C1 segment of cervical spinal cord (tissue), 14 donors: ENCODE measurements around the gene FABP7.

Experiments
- DNase-seq, 14 donors: peaks; one replicate each; lab custom pipeline; 2025; lab: John Stamatoyannopoulos, UW

FABP7 gene

DNA sequence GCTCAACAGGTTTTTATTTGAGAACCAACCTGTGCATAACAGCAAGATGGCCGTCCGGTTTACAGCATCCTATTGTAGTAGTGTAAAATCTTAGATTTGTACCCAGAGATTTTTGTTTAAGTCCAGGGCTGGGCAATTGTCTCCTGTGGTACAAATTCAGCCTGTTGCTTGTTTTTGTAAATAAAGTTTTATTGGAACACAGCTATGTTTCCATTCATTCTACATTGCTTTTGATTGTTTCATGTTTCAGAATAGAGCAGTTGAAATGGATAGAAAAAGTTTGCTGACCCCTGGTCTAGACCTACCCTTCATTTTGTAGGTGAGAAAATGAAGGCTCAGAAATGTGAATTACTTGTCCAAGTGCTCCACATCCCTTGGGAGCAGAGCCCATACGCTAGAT is 18.0 kb downstream of the FABP7 start:
- no peak for DNase-seq

DNA sequence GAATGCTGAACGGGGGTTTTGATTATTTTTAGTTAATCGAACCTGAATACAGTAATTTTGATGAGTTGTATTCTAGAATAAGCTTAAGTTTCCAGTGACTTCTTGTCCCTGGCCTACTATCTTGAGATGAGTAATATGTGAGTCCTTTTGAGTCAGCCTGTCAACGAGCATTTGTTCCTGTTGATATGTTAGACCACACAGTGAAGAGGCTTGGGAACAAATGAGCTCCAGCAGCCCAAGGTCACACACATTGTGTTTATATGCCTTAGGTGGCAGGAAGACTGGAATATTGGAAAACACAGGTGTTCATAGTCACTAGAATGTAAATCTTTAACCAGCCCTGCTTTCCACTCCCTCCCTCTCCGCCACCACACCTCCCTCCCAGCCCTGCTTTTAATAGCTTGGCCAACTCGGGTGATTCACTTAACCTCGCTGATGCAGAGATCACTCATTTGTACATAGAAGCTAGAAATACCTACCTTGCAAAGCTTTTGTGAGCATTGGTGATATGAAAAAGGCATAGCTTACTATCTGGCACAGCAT is 18.7 kb downstream of the FABP7 start:
- DNase-seq: no peak

DNA sequence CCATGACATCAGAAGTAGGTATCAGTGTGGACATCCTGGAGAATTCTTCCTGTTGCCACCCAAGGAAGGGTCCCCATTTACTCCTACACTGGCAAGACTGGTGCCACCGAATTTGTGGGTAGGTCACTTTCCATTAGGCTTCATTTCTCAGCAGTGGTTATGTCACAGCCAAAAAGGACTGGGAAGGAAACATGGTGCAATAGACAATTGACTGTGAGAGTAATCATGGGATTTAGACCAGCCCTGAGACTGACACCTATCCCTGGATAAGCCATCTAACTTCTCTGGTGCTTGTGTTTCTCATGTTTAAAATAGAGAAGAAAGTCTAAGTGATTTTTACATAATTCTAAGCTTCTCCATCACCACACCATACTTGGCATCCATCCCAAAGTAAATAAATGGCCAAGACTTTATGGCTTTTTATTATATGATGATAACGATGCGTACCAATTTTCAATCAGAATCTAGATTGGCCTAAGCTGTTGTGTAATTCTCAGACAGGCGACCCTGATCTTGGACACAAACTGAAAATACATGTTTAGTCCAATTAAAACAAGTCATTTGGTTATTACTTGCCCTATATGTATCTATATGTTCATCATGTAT is 19.7 kb downstream of the FABP7 start:
- DNase-seq: no peak

DNA sequence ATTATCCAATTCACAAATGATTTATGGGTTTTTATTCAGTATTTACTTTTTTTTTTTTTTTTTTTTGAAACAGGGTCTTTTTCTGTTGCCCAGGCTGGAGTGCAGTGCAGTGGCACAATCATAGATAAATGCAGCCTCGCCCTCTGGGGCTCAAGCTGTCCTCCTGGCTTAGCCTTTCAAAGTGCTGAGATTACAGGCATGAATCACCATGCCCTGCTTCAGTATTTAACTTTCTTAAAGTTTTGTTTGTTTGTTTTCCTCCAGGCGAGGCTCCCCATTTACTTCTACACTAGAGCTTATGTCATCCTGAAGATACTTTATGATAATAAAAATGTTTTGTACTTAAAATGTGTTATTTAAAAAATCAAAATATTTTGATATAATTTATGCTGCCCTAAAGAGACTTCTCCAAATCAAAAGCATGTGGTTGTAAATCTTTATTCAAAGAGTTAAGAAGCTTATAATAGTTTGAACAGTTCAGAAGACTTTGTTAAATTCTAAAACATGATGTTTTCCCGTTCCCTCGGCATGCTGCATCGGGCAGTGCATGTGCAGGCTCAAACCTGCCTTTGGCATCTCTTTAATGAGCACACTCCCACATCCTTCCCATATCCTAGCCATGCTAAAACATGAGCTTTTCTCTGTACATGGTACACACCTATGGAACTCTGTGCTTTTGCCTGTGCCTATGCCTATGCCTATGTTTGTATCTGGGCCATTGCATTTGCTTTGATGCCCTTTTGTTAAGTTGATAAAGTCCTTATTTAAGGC is 20.6 kb downstream of the FABP7 start:
- no peak for DNase-seq

DNA sequence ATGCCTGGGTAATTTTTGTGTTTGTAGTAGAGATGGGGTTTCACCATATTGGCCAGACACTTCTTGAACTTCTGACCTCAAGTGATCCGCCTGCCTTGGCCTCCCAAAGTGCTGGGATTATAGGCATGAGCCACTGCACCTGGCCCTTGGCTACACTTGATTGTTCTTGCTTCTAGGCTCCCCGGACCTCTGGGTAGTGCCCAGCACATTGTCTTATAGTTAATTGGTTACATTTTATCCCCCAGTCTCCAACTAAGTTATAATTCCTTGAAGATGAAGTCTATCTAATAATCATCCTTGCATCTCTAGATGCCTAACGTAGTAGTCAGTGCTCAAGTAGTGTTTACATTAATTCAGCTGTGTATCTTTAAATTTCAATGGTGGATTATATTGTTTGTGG is 21.4 kb downstream of the FABP7 start:
- DNase-seq: no peak

DNA sequence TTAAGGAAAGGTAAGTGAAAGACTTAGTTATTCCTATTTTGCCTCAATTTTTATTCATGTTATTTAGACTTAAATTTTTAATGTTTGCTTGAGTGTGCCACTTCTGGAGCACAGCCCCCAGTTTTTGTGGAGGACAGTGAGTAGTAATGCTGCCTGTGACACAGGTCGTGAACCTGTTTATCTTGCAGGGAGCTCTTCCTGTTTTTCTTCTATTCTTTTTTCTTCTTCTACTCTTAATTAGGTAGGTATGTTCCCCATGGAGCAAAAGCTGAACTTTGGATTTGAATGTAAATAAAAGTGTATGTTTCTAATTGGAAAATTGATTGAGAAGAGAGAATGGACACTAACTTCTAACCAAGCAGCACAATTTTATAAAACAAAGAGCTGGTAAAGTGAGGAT is 21.9 kb downstream of the FABP7 start:
- no peak for DNase-seq

DNA sequence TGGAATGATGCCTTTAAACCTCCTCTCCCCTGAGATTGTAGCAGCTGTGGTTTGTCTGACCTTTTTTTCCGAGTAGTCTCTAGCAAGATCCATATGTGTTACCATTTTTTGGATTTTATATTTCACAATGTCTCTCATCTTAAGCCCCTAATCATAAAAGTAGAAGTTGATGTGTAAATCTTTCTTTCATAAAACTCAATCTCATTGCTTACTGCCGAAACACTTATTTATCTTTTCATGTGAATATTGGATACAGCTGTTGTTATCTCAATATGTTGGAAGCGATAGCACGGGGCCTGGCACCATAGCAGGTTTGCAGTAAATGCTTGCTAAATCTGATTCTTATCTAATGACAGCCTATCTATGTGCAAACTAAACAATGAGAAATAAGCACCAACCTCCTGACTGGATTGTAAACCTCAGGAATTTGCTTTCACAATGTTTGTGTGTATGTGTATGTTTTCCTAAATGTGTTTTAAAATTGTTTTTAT is 23.7 kb downstream of the FABP7 start:
- DNase-seq: no peak

DNA sequence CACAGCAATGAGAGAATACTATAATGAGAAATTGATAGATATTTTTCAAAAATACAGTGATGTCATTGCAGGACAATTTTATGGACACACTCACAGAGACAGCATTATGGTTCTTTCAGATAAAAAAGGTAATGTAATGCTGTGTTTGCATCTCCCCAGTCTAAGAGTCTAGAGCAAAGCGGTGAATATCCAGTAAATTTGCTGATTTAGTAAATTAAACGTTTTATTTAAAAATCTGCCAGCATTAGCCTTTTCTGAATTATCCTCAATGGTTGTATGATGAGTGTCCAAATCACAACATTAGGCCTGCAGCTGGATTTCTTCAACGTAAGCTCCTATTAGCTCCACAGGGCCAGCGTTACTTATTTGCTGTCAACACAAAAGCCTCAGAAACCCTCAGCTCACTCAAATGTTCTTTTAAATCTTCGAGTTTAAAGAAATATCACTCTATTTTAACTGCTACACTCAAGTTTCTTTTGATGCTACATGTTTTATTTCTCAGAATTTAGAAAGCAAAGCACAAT is 25.5 kb downstream of the FABP7 start:
- no peak for DNase-seq

DNA sequence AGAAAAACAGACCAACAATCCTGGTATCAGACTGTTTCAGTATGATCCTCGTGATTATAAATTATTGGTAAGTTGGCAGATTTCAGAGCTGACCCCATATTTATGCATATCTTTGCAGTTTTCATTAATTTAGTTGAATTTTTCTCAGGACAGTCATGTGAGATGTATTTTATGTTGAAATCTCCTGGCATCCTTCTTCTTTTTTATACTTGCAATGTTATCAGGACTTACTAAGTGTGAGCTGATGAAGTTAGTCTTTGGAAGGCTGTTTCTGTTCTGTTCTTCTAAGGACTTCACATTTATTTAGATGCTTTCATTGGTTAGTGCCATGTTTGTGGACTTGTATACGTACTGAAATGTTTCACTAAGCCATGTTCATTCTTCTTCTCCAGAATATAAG is 26.8 kb downstream of the FABP7 start:
- DNase-seq: no peak

DNA sequence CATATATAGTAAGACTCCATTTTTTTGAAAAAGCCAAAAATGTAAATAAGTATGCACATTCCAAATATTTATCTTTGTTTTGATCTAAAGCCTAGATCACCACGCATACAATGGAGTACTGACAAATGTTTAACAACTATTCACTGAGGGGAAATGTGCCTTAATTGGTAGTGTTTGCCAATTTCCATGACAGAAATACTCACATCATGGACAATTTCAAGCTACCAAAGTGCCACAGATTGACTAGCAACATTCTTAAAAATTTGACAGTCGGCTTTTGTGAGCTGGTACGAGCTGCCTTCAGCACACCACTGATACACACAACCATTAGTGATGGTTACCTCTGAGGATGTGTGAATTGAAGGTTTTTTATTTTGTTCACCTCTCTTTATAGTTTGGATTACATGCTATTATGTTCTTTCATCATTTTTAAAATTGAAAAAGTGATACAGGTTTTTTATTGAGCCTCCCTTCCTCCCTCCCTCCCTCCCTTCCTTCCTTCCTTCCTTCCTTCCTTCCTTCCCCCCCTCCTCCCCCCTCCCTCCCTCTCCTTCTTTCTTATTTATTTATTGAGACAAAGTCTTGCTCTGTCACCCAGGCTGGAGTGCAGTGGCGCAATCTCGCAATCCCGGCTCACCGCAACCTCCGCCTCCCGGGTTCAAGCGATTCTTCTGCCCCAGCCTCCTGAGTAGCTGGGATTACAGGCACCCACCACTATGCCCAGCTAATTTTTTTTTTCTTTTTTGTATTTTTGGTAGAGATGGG is 28.8 kb downstream of the FABP7 start:
- no peak for DNase-seq

DNA sequence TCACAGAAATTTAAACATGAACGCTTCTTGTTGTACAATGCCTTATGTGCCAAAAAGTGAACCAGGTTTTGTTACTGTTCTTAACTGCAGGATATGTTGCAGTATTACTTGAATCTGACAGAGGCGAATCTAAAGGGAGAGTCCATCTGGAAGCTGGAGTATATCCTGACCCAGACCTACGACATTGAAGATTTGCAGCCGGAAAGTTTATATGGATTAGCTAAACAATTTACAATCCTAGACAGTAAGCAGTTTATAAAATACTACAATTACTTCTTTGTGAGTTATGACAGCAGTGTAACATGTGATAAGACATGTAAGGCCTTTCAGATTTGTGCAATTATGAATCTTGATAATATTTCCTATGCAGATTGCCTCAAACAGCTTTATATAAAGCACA is 29.5 kb downstream of the FABP7 start:
- no peak for DNase-seq

DNA sequence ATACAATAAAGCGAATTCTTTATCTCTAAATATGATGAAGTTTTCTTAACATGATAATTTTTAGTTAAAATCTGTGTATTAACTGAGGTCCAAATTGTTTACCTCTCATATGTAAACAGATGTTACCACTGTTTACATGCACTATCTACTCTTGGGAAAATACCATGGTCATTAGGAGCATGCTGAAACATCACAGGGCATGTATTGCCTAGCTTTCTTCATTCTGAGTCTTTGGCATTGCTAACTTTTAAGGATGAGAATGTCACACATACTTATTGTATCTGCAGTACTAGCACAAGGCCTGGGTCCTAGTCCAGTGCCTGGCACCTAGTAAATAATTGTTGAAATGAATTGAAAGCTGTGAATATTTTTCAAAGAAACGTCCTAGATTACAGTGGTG is 30.2 kb downstream of the FABP7 start:
- DNase-seq: no peak

DNA sequence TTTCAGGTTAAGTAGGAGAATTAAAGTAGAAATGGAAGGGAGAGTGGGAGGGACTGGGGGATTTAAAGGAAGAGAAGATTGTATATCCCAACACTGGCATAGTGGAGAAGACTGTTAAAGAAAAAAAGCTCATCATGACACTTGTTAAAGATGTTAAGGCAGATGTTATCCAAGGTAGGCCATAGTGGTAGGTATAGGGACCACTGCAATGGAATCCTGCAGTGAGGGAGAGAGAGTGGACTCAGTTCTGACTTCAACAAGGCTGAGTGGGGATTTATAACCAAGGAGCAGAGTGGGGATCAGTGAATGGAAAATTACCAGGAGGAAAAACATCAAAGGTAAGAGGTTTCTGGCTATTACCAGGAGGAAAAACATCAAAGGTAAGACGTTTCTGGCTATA is 30.7 kb downstream of the FABP7 start:
- DNase-seq: no peak

DNA sequence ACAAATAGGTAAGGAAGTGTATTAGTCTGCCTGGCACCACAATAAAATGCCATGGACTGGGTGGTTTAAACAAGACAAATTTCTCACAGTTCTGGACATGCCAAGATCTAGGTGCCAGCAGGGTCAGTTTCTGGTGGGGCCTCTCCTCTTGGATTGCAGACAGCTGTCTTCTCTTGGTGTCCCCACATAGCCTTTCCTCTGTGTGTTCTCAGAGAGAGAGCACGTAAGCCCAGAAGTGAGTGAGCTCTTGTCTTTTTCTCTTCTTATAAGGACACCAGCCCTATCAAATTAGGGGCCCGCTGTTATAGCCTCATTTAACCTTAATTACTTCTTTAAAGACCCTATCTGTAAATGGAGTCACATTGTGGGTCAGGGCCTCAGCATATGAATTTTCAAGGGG is 37.8 kb downstream of the FABP7 start:
- no peak for DNase-seq

DNA sequence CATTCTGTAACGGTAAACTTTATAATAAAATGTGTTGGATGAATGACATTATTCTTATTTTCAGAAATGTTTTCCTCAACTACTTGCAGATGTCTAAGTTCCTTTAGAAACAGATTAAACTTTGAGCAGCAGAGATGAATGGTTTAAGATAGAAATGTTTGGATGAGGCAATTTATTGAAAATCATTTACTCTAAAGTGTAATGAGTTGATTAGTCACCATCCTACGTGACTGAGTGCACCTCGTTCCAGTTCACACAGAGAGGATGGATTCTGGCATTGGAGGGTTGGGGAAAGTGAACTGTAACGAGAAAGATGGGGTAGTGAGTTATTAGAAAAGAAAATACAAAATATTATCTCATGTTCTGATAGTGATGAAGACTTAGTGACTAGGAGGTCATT is 38.2 kb downstream of the FABP7 start:
- no peak for DNase-seq

DNA sequence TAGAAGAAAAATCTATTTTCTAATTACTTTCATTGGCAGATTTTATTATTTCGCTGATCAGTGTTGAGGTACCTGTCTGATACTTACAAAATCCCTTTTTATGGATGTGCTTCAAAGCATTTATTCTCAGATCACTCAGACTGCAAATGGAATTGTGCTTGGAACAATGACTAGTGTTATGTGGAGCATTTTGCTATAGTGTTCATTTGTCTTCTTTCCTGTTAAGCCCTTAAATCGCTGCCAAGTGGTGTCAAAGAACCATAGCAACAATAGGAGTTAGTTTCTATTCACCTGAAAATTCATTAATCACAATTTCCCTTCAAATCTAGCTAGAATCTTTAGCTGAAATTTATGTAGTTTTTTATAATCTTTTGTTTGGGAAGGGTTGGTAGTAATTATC is 39.4 kb downstream of the FABP7 start:
- no peak for DNase-seq

DNA sequence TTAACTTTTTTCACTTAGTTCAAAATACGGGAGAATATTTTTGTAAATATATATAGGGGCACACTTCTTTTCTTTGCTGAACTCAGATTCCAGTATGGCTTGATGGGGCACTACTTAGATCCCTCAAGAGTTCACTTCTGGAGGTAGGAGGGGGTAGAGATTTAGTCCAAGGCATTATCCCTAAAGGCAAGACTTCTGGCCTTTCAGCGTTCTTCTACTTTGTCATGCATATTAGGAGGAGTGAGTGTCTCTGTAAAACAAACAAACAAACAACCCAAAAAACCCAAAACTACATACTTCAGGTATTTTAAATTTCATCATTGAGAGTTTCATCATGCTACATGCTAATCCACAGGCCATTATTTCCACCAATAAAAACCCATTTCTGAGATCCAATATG is 41.6 kb downstream of the FABP7 start:
- no peak for DNase-seq

DNA sequence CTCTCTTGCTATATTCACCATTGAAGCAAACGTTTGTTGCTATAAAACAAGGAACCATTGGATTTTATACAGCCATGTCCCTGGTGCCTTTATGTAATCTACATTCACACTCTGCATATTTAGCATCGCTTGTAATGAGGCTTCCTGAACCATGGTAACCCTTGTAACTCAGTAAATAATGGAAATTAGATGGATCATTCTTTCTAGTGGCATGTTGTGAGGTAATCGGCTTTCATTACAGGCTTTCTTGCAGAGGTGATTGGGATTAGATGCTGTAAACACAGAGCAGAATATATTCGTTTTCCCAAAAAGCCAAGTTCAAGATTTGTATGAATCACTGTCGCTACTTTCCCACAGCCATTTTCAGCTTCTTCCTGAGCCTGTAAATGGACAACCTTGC is 45.6 kb downstream of the FABP7 start:
- no peak for DNase-seq

DNA sequence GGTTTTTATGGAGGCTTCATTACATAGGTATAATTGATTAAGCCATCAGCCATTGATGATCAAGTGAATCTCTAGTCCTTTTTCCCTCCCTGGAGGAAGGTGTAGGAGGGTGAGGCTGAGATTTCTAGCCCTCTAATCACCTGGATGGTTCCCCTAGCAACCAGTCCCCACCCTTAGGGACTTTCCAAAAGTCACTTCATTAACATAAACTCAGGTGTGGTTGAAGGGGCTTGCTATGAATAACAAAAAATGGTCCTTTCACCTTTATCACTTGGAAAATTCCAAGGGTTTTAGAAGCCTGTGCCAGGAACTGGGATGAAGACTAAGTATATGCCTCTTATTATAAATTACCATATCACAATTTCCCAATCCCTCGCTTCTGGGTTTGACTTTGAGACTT is 49.9 kb downstream of the FABP7 start:
- DNase-seq: no peak

DNA sequence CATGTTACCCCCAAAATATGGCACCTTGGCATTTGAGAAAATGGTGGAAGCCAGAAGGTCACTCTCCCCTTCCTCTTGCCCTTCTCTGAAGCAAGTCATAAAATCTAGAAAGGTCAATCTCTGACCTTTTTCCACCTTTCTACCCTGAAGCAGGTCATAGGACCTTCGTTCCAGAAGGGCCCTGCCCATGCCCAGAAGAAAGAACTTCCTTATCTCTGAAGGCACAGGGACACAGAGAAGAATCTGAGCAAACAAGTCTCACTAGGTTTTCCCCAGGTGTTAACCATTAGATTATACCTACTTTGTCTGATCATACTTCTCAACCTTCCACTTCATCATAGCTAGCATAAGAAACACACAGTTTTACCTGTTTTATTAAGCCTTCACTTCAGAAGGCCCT is 52.0 kb downstream of the FABP7 start:
- no peak for DNase-seq

DNA sequence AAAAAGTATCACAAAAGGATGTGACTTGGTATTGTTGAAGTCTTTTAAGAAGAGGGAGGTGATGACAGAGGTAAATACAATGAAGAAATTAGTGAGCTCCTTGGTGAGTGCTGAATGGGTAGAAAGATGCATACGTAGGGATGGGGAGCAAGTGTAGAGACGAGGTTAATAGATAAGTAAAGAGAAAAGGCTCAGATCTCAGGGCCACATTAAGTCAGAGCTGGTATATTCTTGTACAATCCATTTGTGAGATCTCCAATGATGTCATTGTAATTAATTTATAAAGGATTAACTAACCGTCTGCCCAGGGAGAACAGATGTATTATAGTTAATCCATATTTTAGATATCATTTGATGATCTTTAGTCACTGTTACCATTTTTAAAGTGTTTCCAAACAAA is 52.9 kb downstream of the FABP7 start:
- DNase-seq: no peak

DNA sequence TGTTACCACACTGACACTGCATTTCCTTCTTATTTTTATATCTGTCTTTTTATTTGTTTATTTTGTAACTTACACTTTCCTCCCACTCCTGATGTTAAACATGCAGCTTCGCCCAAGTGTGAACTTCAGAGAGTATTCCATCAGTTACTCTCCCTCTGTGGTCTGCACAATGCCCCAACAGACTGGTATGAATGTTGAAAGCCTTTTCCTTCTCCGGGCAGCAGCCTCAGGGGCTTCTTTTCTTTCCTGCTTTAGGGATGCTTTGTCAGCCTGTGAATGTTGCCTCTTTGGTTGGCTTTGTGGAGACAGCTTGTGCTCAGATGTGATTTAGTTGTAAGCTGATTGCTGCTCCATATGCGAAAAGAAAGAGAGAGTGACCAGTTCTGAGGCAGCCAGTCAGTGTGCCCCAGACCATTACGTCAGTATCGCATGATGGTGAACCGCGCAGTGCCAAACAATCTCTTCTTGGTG is 53.5 kb downstream of the FABP7 start:
- DNase-seq: peak in 12 of 14 donors; percentile 24 to 78 (median 58)
